GM12892 (cell line): ENCODE data around the gene ACVR1B.

Experiments used
- POLR2A ChIP-seq: IDR thresholded peaks from 2 replicates; pipeline ENCODE4 v1.6.1; 2011; ENCODE audit warnings: low read depth, low read length, control low read depth
- TAF1 ChIP-seq: IDR thresholded peaks from 2 replicates; pipeline ENCODE4 v1.6.1; 2011; ENCODE audit warnings: low read depth, mild to moderate bottlenecking, control low read depth, low read length, borderline replicate concordance

- TF ChIP-seq POLR2A, result no peak
- no peak for TF ChIP-seq TAF1
Observed at GRCh38 chr12:51959921-51960320, 8.4 kb downstream of the ACVR1B start.
